ENCODE measurements around the gene ARHGEF12.

ARHGEF12 gene

DNA sequence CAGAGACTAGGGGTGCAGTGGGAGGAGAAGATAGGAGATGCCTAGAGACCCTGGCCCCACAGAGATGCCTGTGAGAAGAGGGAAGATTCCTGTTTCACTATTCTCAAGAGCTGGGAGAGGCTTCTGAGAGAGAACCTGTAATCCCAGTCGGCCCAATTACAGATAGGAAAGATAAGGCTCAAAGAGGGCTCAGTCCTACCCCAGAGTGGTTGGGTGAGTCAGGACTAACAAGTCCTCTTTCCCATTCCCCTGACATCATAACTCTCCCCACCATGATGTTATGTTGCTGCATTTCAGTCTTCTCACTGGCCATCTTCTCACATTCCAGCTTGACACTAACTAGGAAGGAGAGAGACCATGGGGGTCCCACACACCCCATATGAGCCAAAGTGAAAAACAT, 17.9 kb downstream of the ARHGEF12 start:
- Histone ChIP-seq H3K4me3 (no peak overlapping the region), H3K27ac (no peak overlapping the region), H3K4me1 (peaks cover 0 to 41% (median 14%) of the 10 kb centered on the region in 4 donors), H3K27me3 (no peaks in the 10 kb centered on the region), H3K9me3 (no peaks in the 10 kb centered on the region), H3K36me3 (no peaks in the 10 kb centered on the region)
- TF ChIP-seq, protein P1, sequence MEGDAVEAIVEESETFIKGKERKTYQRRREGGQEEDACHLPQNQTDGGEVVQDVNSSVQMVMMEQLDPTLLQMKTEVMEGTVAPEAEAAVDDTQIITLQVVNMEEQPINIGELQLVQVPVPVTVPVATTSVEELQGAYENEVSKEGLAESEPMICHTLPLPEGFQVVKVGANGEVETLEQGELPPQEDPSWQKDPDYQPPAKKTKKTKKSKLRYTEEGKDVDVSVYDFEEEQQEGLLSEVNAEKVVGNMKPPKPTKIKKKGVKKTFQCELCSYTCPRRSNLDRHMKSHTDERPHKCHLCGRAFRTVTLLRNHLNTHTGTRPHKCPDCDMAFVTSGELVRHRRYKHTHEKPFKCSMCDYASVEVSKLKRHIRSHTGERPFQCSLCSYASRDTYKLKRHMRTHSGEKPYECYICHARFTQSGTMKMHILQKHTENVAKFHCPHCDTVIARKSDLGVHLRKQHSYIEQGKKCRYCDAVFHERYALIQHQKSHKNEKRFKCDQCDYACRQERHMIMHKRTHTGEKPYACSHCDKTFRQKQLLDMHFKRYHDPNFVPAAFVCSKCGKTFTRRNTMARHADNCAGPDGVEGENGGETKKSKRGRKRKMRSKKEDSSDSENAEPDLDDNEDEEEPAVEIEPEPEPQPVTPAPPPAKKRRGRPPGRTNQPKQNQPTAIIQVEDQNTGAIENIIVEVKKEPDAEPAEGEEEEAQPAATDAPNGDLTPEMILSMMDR (IDR thresholded peaks at IDR 0.05), result no peak
- intact Hi-C loops (cut with DNase I; ENCODE audit: low total_unique reads), result no loop called here
- no peak for DNase-seq

GRCh38 chr11:120354779-120355178, 18.6 kb downstream of the ARHGEF12 start:
- peaks cover 0 to 34% (median 9%) of the 10 kb centered on the region in 4 donors for H3K4me1 ChIP-seq
- intact Hi-C loops (cut with DNase I; ENCODE audit: low total_unique reads), result no loop called here
- no peak for DNase-seq
- H3K9me3 ChIP-seq, result no peaks in the 10 kb centered on the region
- H3K4me3 ChIP-seq, result no peak overlapping the region
- H3K27ac ChIP-seq, result no peak overlapping the region
- no peaks in the 10 kb centered on the region for H3K36me3 ChIP-seq
- TF ChIP-seq, protein P1 (IDR thresholded peaks at IDR 0.05), result no peak
- no peaks in the 10 kb centered on the region for H3K27me3 ChIP-seq

DNA sequence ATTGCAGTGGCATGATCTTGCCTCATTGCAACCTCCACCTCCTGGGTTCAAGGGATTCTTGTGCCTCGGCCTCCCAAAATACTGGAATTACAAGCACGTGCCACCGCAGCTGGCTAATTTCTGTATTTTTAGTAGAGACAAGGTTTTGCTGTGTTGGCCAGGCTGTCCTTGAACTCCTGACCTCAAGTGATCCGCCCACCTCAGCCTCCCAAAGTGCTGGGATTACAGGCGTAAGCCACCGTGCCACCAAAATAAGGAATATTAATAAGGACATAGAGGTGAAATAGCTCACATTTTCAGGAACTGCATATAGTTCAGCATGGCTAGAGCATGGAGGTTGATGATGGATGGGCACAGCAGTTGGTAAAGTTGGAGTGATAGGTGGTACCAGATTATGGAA, 21.4 kb downstream of the ARHGEF12 start:
- Histone ChIP-seq H3K27me3 (no peaks in the 10 kb centered on the region), H3K4me1 (peaks cover 0 to 52% (median 8%) of the 10 kb centered on the region in 4 donors), H3K9me3 (no peaks in the 10 kb centered on the region), H3K36me3 (no peaks in the 10 kb centered on the region), H3K27ac (no peak overlapping the region), H3K4me3 (no peak overlapping the region)
- intact Hi-C loops (cut with DNase I; ENCODE audit: low total_unique reads), result no loop called here
- DNase-seq, result no peak
- TF ChIP-seq, protein P1 (IDR thresholded peaks at IDR 0.05), result no peak

DNA sequence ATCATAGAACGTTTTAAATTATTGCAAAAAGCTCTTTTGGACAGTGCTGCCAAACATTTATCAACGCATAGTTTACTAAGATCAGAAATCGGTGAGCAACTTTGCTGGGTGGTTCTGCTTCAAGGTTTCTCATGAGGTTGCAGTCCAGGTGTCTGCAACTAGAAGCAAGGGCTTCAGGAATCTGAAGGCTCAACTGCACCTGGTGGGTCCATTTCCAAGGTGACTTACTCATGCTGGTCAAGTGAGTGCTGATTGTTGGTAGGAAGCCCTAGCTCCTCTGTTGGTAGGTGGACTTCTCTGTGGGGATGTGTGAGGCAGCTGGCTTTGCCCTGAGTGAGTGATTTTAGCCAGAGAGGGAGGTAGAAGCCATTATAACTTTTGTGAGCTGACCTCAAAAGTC, 22.5 kb downstream of the ARHGEF12 start:
- H3K36me3 ChIP-seq, result no peaks in the 10 kb centered on the region
- DNase-seq, result no peak
- TF ChIP-seq, protein P1 (IDR thresholded peaks at IDR 0.05), result no peak
- no peak overlapping the region for H3K4me3 ChIP-seq
- intact Hi-C loops (cut with DNase I; ENCODE audit: low total_unique reads), result no loop called here
- H3K27me3 ChIP-seq, result no peaks in the 10 kb centered on the region
- peaks cover 0 to 63% (median 9%) of the 10 kb centered on the region in 4 donors for H3K4me1 ChIP-seq
- no peaks in the 10 kb centered on the region for H3K9me3 ChIP-seq
- H3K27ac ChIP-seq, result no peak overlapping the region

DNA sequence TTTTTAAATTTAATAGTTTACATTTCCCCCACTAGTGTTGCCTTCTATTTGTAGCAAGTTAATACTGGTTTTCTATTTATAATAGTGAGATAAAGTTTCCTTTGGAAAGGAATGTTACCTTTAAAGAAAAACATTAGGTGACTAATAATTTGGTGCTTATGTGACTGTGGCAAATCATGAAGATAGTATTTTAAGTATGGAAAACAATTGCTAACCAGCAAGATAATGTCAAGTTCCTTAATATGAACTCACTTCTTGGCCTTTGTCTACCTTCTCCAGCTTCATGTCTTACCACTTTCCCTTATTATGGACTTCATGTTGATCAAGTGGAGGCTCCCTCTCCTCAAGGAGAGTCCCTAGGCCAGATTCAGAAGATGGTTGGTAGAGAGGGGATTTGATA, 27.2 kb downstream of the ARHGEF12 start:
- H3K9me3 ChIP-seq, result no peaks in the 10 kb centered on the region
- no peak overlapping the region for H3K27ac ChIP-seq
- no peaks in the 10 kb centered on the region for H3K36me3 ChIP-seq
- H3K4me1 ChIP-seq, result peaks cover 0 to 46% (median 9%) of the 10 kb centered on the region in 4 donors
- H3K4me3 ChIP-seq, result no peak overlapping the region
- intact Hi-C loops (cut with DNase I; ENCODE audit: low total_unique reads), result no loop called here
- no peaks in the 10 kb centered on the region for H3K27me3 ChIP-seq
- no peak for DNase-seq
- TF ChIP-seq, protein P1 (IDR thresholded peaks at IDR 0.05), result no peak

- Histone ChIP-seq H3K36me3 (no peaks in the 10 kb centered on the region), H3K27me3 (no peaks in the 10 kb centered on the region), H3K4me1 (peaks cover 0 to 51% (median 9%) of the 10 kb centered on the region in 4 donors), H3K4me3 (no peak overlapping the region), H3K27ac (no peak overlapping the region), H3K9me3 (no peaks in the 10 kb centered on the region)
- TF ChIP-seq, protein P1 (IDR thresholded peaks at IDR 0.05), result no peak
- intact Hi-C loops (cut with DNase I; ENCODE audit: low total_unique reads), result no loop called here
- DNase-seq, result no peak
Observed at GRCh38 chr11:120365512-120365911, 29.3 kb downstream of the ARHGEF12 start.
